COLO668 (cell line): Measurements from ENCODE around the gene PTCD1.

Experiments used
- DNase-seq: peaks from one replicate; lab custom pipeline; 2025; ENCODE audit not compliant: unreplicated experiment; lab: John Stamatoyannopoulos, UW

Gene PTCD1

DNA sequence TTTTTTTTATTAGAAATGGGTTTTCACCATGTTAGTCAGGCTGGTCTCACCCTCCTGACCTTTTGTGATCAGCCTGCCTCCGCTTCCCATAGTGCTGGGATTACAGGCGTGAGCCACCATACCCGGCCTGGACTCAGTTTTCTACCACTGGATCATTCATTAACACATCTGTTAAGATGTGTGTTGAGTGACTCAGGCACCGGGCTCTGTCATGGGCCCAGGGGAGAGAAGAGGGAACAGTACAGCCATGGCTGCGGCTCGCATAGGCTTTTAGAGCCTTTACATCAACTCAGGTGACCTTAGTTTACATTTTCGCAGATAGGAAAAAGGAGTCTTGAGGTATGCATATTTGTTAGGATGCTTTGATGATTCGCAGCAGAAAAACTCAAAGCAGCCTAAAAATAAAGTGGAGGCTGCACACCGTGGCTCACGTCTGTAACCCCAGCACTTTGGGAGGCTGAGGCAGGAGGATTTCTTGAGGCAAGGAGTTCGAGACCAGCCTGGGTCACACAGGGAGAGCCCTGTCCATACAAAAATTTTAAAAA lies 67.2 kb downstream of the PTCD1 start:
- no peak for DNase-seq

DNA sequence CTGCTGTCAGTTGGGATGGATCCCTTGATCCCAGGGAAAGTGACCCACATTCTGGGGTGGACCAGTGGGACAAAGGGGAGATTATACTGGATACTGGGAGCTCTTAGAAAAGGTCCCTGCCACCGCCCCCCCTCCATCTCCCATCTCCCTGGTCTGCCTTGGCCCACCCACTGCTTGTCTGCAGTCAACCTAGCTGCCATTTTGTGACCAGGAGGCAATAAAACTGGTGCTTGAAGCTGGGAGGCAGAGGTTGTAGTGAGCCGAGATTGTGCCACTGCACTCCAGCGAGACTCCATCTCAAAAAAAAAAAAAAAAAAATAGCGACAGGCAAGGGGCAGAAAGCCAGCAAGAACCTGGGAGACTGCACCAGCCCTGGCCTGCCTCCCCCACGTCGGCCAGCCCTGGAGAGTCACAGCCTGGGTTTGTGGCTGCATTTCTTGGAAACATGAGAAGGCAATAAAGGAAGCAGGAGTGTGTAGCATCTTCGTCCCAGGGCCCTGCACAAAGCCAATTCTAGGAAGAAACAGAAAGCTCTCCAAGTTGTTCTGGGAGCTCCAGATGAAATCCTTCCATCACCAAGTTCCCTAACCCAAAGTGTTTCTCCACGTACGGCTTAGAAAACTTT lies 68.7 kb downstream of the PTCD1 start:
- DNase-seq: no peak

DNA sequence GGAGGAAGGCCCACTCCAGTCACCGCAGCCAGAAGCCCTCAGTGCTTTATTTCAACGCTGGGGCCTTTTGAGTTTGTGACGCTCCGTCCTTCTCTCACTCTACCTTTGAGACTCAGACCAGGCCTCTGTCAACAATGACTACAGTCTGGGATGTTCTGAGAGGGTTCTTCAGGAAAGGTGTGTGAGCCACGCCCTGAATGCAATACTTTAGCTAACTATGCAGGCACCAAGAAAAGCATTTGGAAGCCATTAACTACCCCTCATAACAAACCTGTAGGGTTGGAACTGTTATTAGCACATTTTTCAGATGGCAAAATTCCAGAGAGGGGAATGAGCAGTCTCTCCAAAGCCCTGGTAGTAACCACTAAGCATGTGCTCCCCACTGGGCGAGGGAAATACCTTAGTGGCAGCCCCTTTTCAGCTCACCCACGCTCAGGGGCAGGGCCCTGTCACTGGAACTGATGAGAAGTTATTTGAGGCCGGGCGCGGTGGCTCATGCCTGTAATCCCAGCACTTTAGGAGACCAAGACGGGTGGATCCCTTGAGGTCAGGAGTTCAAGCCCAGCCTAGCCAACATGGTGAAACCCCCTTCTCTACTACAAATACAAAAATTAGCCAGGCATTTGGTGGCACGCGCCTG lies 69.7 kb downstream of the PTCD1 start:
- no peak for DNase-seq
